ENCODE data around the gene SNX3. TPM values are rescaled to one million over a fixed set of nuclear protein-coding genes. Genes with fewer than 3 reads are reported as not detected.
"Not testable (repeated sequence)": the region's sequence is repeated elsewhere in the genome, so short reads cannot be mapped to it uniquely, and the experiment has no call there.

SNX3 gene
- polyA plus RNA-seq, 1 donor from 2014 or later = 135 TPM

GRCh38 chr6:108247965-108248536 is 12.8 kb downstream of the SNX3 start:
- no peak overlapping the region for H3K4me3 ChIP-seq (ENCODE audit: low read length)
- H3K4me2 ChIP-seq (ENCODE audit: low read length) = no peak overlapping the region
- no peaks in the 10 kb centered on the region for H3K9me3 ChIP-seq (ENCODE audit: low read length)
- no peaks in the 10 kb centered on the region for H3F3A ChIP-seq (ENCODE audit: insufficient read depth, low read length, poor library complexity, severe bottlenecking)
- H2AFZ ChIP-seq (ENCODE audit: low read depth, low read length) = no peak overlapping the region
- no peaks in the 10 kb centered on the region for H3K27me3 ChIP-seq (ENCODE audit: insufficient read depth, low read depth, low read length)
- no peaks in the 10 kb centered on the region for H3K9me2 ChIP-seq (ENCODE audit: insufficient read depth, low read length)
- H3K9ac ChIP-seq (ENCODE audit: low read length) = no peak overlapping the region
- no peaks in the 10 kb centered on the region for H3K36me3 ChIP-seq (ENCODE audit: insufficient read depth, low read length)
- H4K20me1 ChIP-seq (ENCODE audit: insufficient read depth) = no peaks in the 10 kb centered on the region
- peaks cover 4% of the 10 kb centered on the region for H3K79me2 ChIP-seq (replicated peaks; ENCODE audit: insufficient read depth, low read length)
- TF ChIP-seq EP300 (conservative IDR thresholded peaks at IDR 0.05; ENCODE audit: poor library complexity, severe bottlenecking) (no peak), REST (IDR thresholded peaks at IDR 0.05; ENCODE audit: borderline replicate concordance) (no peak), MXI1 (conservative IDR thresholded peaks at IDR 0.05; ENCODE audit: poor library complexity, severe bottlenecking) (no peak), TAF1 (IDR thresholded peaks at IDR 0.05; ENCODE audit: low read depth) (no peak), RAD21 (conservative IDR thresholded peaks at IDR 0.05) (no peak), SMC3 (conservative IDR thresholded peaks at IDR 0.05; ENCODE audit: poor library complexity) (no peak), EZH2 (IDR thresholded peaks at IDR 0.05; ENCODE audit: borderline replicate concordance, insufficient read depth, low read length, poor library complexity, severe bottlenecking) (no peak), POLR2AphosphoS5 (IDR thresholded peaks at IDR 0.05) (no peak), CTCF (IDR thresholded peaks at IDR 0.05; ENCODE audit: poor library complexity, severe bottlenecking) (no peak)
- H3K27ac ChIP-seq (ENCODE audit: low read length) = no peak overlapping the region

GRCh38 chr6:108245095-108245494 is 15.7 kb downstream of the SNX3 start:
- not testable (repeated sequence) for H3K27me3 ChIP-seq (ENCODE audit: insufficient read depth, low read depth, low read length); H3K79me2 ChIP-seq (replicated peaks; ENCODE audit: insufficient read depth, low read length); H3K9ac ChIP-seq (ENCODE audit: low read length); H4K20me1 ChIP-seq (ENCODE audit: insufficient read depth); H2AFZ ChIP-seq (ENCODE audit: low read depth, low read length); H3K9me2 ChIP-seq (ENCODE audit: insufficient read depth, low read length); H3K27ac ChIP-seq (ENCODE audit: low read length); H3K36me3 ChIP-seq (ENCODE audit: insufficient read depth, low read length); H3K4me3 ChIP-seq (ENCODE audit: low read length); H3K9me3 ChIP-seq (ENCODE audit: low read length); H3F3A ChIP-seq (ENCODE audit: insufficient read depth, low read length, poor library complexity, severe bottlenecking); H3K4me2 ChIP-seq (ENCODE audit: low read length)

GRCh38 chr6:108243836-108244235 is 17.0 kb downstream of the SNX3 start:
- H3K9ac ChIP-seq (ENCODE audit: low read length) = no peak overlapping the region
- H3K27me3 ChIP-seq (ENCODE audit: insufficient read depth, low read depth, low read length) = no peaks in the 10 kb centered on the region
- no peaks in the 10 kb centered on the region for H4K20me1 ChIP-seq (ENCODE audit: insufficient read depth)
- TF ChIP-seq TAF1 (IDR thresholded peaks at IDR 0.05; ENCODE audit: low read depth) (no peak), RAD21 (conservative IDR thresholded peaks at IDR 0.05) (no peak), EZH2 (IDR thresholded peaks at IDR 0.05; ENCODE audit: borderline replicate concordance, insufficient read depth, low read length, poor library complexity, severe bottlenecking) (no peak), EP300 (conservative IDR thresholded peaks at IDR 0.05; ENCODE audit: poor library complexity, severe bottlenecking) (no peak), POLR2AphosphoS5 (IDR thresholded peaks at IDR 0.05) (no peak), SMC3 (conservative IDR thresholded peaks at IDR 0.05; ENCODE audit: poor library complexity) (no peak), CTCF (IDR thresholded peaks at IDR 0.05; ENCODE audit: poor library complexity, severe bottlenecking) (no peak), REST (IDR thresholded peaks at IDR 0.05; ENCODE audit: borderline replicate concordance) (no peak), MXI1 (conservative IDR thresholded peaks at IDR 0.05; ENCODE audit: poor library complexity, severe bottlenecking) (no peak)
- H3K27ac ChIP-seq (ENCODE audit: low read length) = no peak overlapping the region
- no peak overlapping the region for H3K4me2 ChIP-seq (ENCODE audit: low read length)
- no peaks in the 10 kb centered on the region for H3K9me3 ChIP-seq (ENCODE audit: low read length)
- H3K79me2 ChIP-seq (replicated peaks; ENCODE audit: insufficient read depth, low read length) = peaks cover 4% of the 10 kb centered on the region
- no peak overlapping the region for H2AFZ ChIP-seq (ENCODE audit: low read depth, low read length)
- H3F3A ChIP-seq (ENCODE audit: insufficient read depth, low read length, poor library complexity, severe bottlenecking) = no peaks in the 10 kb centered on the region
- no peaks in the 10 kb centered on the region for H3K9me2 ChIP-seq (ENCODE audit: insufficient read depth, low read length)
- no peaks in the 10 kb centered on the region for H3K36me3 ChIP-seq (ENCODE audit: insufficient read depth, low read length)
- H3K4me3 ChIP-seq (ENCODE audit: low read length) = no peak overlapping the region
